ENCODE measurements around the gene VSIG8. TPM values are rescaled to one million over a fixed set of nuclear protein-coding genes. Genes with fewer than 3 reads are reported as not detected.

VSIG8 gene
- total and polyA plus RNA-seq, 9 of the 15 experiments (the other 6 are each of a cell fraction or from before 2014, with no cell fraction given), result not detected

- intact Hi-C loops (cut with micrococcal nuclease) (no loop called here), in situ Hi-C loops (cut with MboI) (no loop called here)
- no peak overlapping the region for H3K9ac ChIP-seq (ENCODE audit: insufficient read depth in 1 of 2, low read depth in 2 of 2, low read length in 2 of 2)
- H3K27me3 ChIP-seq (ENCODE audit: control insufficient read depth in 2 of 2, insufficient read depth in 2 of 2, low read length in 2 of 2), result peaks cover 15 to 49% of the 10 kb centered on the region in 2 experiments; a peak in 4 of 5 replicates
- H3K9me3 ChIP-seq (replicated peaks; ENCODE audit: control insufficient read depth, insufficient read depth, low read depth, low read length), result no peaks in the 10 kb centered on the region
- H3K27ac ChIP-seq (ENCODE audit: extremely low read depth, low read depth, low read length), result no peak overlapping the region
- DNase-seq (ENCODE audit: extremely low read depth in 1 of 4, low spot score in 3 of 4) (no peak), ATAC-seq (no peak), FAIRE-seq (no peak)
- H3K4me2 ChIP-seq (ENCODE audit: insufficient read depth, low read length), result no peak overlapping the region
- H3K36me3 ChIP-seq (ENCODE audit: control insufficient read depth, insufficient read depth, low read length), result no peaks in the 10 kb centered on the region
- TF ChIP-seq ZNF224 (CRISPR knock-in tag; IDR thresholded peaks at IDR 0.05) (no peak), TGIF2 (CRISPR knock-in tag; IDR thresholded peaks at IDR 0.05) (no peak), MCM5 (IDR thresholded peaks at IDR 0.05; ENCODE audit: low read depth) (no peak), MITF (IDR thresholded peaks at IDR 0.05) (no peak), FOXK2 (conservative IDR thresholded peaks at IDR 0.05 in 1 of 2, IDR thresholded peaks at IDR 0.05 in 1 of 2; ENCODE audit: low read depth in 2 of 2) (no peak), ELF1 (tag; IDR thresholded peaks at IDR 0.05) (no peak), GATAD2B (IDR thresholded peaks at IDR 0.05; ENCODE audit: borderline replicate concordance) (no peak), ZNF324 (CRISPR knock-in tag; IDR thresholded peaks at IDR 0.05) (no peak), EZH2 (IDR thresholded peaks at IDR 0.05; ENCODE audit: borderline replicate concordance, low read depth, low read length) (no peak)
- TF ChIP-seq, protein P1, sequence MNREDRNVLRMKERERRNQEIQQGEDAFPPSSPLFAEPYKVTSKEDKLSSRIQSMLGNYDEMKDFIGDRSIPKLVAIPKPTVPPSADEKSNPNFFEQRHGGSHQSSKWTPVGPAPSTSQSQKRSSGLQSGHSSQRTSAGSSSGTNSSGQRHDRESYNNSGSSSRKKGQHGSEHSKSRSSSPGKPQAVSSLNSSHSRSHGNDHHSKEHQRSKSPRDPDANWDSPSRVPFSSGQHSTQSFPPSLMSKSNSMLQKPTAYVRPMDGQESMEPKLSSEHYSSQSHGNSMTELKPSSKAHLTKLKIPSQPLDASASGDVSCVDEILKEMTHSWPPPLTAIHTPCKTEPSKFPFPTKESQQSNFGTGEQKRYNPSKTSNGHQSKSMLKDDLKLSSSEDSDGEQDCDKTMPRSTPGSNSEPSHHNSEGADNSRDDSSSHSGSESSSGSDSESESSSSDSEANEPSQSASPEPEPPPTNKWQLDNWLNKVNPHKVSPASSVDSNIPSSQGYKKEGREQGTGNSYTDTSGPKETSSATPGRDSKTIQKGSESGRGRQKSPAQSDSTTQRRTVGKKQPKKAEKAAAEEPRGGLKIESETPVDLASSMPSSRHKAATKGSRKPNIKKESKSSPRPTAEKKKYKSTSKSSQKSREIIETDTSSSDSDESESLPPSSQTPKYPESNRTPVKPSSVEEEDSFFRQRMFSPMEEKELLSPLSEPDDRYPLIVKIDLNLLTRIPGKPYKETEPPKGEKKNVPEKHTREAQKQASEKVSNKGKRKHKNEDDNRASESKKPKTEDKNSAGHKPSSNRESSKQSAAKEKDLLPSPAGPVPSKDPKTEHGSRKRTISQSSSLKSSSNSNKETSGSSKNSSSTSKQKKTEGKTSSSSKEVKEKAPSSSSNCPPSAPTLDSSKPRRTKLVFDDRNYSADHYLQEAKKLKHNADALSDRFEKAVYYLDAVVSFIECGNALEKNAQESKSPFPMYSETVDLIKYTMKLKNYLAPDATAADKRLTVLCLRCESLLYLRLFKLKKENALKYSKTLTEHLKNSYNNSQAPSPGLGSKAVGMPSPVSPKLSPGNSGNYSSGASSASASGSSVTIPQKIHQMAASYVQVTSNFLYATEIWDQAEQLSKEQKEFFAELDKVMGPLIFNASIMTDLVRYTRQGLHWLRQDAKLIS (CRISPR knock-in tag; IDR thresholded peaks at IDR 0.05), result no peak
- ChIA-PET POLR2A (interaction anchor here (1.0 to 1.6 kb wide), 4 partner anchors 10 to 168 kb away, joined by 3 to 5 read pairs (median 4); no protein-coding TSS in a partner anchor), CTCF (ENCODE audit: low intra/inter-chr PET ratio) (no interaction called here)
- H3K9me1 ChIP-seq (ENCODE audit: control insufficient read depth, insufficient read depth, low read length), result no peaks in the 10 kb centered on the region
- no peak overlapping the region for H3K4me3 ChIP-seq
- 0% methylated on average over 2 of the region's 2 CpGs for WGBS (ENCODE audit: insufficient coverage, low coverage, missing lambda C conversion rate)
- H2AFZ ChIP-seq (ENCODE audit: low read depth, low read length), result no peak overlapping the region
- no TSS peak for BruUV-seq (replicated peaks)
- no peaks in the 10 kb centered on the region for H3K79me2 ChIP-seq (ENCODE audit: control insufficient read depth, insufficient read depth, low read length)
- H4K20me1 ChIP-seq (replicated peaks; ENCODE audit: control insufficient read depth, insufficient read depth, low read length), result no peaks in the 10 kb centered on the region
- peaks cover 0 to 3% of the 10 kb centered on the region in 2 experiments; a peak in 1 of 5 replicates for H3K4me1 ChIP-seq (replicated peaks in 1 of 2; ENCODE audit: control insufficient read depth in 2 of 2, insufficient read depth in 2 of 2, low read length in 2 of 2)
Measured at GRCh38 chr1:159841749-159842148, 20.7 kb downstream of the VSIG8 start.

Measured in K562 (cell line).